ENCODE measurements around the gene DNM3. TPM values are rescaled to one million over a fixed set of nuclear protein-coding genes. Genes with fewer than 3 reads are reported as not detected.

DNM3 gene
- total RNA-seq, 1 donor: 0.72 TPM

DNA sequence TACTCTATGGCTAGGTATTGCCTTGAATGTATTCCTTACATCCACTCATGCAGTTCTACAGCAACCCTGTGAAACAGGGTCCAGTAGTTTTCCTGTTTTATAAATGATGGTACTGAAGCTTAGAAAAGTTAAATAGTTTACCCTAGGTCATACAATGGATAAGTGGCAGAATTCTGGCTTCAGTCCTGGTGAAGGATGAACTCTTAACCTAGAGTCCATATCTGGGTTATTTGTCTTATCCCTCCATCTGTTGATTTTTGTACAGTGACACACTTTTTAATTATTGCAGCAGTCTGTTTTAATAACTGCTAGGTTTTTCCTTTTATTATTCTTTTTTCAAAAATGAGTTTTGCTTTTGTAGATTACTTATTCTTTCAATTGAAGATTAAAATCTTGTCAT is 263.9 kb downstream of the DNM3 start:
- Histone ChIP-seq H2AFZ (ENCODE audit: low read length) (no peak overlapping the region), H3K27me3 (ENCODE audit: insufficient read depth, low read length) (no peaks in the 10 kb centered on the region), H3K4me3 (ENCODE audit: insufficient read depth, low read length) (no peak overlapping the region), H3K4me1 (ENCODE audit: insufficient read depth, low read length) (peaks cover 3% of the 10 kb centered on the region), H3K9me3 (ENCODE audit: low read depth, low read length) (no peaks in the 10 kb centered on the region), H3K27ac (ENCODE audit: low read depth, low read length) (no peak overlapping the region), H3K79me2 (ENCODE audit: insufficient read depth, low read length) (no peaks in the 10 kb centered on the region), H3K4me2 (ENCODE audit: insufficient read depth, low read length) (no peak overlapping the region), H3K36me3 (ENCODE audit: insufficient read depth, low read length) (no peaks in the 10 kb centered on the region), H4K20me1 (ENCODE audit: insufficient read depth, low read length) (no peaks in the 10 kb centered on the region)
- TF ChIP-seq, protein P1, sequence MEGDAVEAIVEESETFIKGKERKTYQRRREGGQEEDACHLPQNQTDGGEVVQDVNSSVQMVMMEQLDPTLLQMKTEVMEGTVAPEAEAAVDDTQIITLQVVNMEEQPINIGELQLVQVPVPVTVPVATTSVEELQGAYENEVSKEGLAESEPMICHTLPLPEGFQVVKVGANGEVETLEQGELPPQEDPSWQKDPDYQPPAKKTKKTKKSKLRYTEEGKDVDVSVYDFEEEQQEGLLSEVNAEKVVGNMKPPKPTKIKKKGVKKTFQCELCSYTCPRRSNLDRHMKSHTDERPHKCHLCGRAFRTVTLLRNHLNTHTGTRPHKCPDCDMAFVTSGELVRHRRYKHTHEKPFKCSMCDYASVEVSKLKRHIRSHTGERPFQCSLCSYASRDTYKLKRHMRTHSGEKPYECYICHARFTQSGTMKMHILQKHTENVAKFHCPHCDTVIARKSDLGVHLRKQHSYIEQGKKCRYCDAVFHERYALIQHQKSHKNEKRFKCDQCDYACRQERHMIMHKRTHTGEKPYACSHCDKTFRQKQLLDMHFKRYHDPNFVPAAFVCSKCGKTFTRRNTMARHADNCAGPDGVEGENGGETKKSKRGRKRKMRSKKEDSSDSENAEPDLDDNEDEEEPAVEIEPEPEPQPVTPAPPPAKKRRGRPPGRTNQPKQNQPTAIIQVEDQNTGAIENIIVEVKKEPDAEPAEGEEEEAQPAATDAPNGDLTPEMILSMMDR (IDR thresholded peaks at IDR 0.05; ENCODE audit: extremely low read depth, low read depth, low read length): no peak
- DNase-seq (ENCODE audit: insufficient read length, low spot score, missing footprints): no peak

DNA sequence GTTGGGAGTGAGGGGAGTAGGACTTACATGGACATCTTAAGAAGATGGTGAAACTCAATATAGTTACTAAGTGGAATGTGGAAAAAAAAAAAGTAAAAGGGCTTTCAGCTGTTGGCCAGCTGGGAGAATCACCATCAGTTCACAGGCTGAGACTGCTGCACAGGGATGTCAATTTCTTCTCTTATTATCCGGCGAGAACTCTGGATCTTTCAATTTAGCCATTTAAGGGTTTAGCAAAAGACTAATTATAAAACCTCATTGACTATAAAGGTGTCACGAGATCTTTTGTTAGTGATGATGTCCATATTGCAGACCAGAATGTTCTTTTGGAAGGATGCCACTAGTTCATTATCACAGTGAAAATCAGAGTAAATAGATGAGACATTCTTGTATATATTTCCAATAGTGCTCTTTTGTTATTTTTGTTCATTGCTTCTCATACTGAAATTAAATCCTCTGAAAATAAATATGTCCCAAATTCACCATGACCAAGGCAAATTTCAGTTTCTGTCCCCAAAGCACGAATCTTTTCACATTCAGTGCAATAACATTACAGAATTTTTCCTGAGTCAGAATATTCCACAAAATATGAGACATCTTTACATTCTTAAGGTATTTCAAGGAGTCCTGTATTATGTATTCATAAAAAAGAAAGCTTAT is 266.1 kb downstream of the DNM3 start:
- Histone ChIP-seq H3K36me3 (ENCODE audit: insufficient read depth, low read length) (no peaks in the 10 kb centered on the region), H3K27me3 (ENCODE audit: insufficient read depth, low read length) (no peaks in the 10 kb centered on the region), H3K79me2 (ENCODE audit: insufficient read depth, low read length) (no peaks in the 10 kb centered on the region), H3K4me2 (ENCODE audit: insufficient read depth, low read length) (no peak overlapping the region), H3K4me1 (ENCODE audit: insufficient read depth, low read length) (peaks cover 3% of the 10 kb centered on the region), H2AFZ (ENCODE audit: low read length) (no peak overlapping the region), H4K20me1 (ENCODE audit: insufficient read depth, low read length) (no peaks in the 10 kb centered on the region), H3K4me3 (ENCODE audit: insufficient read depth, low read length) (no peak overlapping the region), H3K27ac (ENCODE audit: low read depth, low read length) (no peak overlapping the region), H3K9me3 (ENCODE audit: low read depth, low read length) (no peaks in the 10 kb centered on the region)
- DNase-seq (ENCODE audit: insufficient read length, low spot score, missing footprints): no peak
- TF ChIP-seq, protein P1 (IDR thresholded peaks at IDR 0.05; ENCODE audit: extremely low read depth, low read depth, low read length): no peak

DNA sequence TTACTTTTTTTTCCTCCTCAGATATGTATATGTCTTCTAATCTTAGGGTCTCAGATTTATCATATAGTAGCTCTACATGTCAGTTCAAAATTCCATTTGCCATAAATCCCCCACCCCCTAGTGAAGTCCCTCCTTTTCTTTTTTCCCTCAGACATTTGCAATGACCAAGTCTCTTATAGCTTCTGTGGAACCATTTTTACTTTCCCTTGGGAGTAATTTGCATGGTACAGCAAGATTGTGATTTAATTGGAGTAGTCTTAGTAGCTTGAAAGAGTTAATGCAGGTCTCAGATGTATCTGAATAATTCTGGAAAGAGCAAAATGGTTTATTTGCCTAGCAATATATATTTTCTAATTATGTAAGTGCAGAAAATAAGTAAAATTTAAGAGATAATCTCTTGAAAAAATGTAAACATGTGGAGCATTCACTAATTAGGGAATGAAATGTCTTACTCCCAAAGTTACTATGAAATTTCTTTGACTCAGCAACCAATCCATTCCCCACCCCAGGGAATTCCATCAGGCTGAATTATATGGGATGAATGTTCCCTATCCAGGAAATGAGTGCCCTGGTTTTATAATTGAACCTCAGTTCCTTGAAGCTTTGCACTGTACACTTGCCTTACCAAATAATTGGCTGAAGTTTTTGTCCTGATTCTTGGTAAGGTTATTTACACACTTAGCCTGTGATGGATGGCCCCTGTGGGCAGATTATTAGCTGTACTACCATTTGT is 267.0 kb downstream of the DNM3 start:
- TF ChIP-seq, protein P1 (IDR thresholded peaks at IDR 0.05; ENCODE audit: extremely low read depth, low read depth, low read length): no peak
- H3K4me2 ChIP-seq (ENCODE audit: insufficient read depth, low read length): no peak overlapping the region
- DNase-seq (ENCODE audit: insufficient read length, low spot score, missing footprints): no peak

DNA sequence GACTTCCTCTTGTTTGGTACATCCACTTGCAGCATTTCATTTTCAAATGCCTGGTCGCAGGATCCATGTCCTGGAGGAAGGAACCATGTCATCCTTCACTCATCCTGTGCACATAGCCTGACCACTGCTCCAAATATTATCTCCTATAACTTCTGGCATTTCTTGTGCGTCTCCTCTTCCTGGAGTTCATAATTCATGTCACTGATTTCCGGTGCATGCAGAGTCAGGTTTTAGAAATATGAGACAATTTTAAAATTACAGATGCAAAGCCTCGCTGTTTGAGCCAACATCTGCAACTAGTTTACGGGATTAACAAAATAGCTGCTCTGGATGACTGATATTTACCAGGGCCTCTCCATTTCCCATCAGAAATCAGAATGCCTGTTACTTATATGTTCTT is 268.1 kb downstream of the DNM3 start:
- TF ChIP-seq, protein P1 (IDR thresholded peaks at IDR 0.05; ENCODE audit: extremely low read depth, low read depth, low read length): no peak
- H4K20me1 ChIP-seq (ENCODE audit: insufficient read depth, low read length): no peaks in the 10 kb centered on the region
- H3K27me3 ChIP-seq (ENCODE audit: insufficient read depth, low read length): no peaks in the 10 kb centered on the region
- H2AFZ ChIP-seq (ENCODE audit: low read length): peak overlapping the region; percentile 1
- no peak overlapping the region for H3K4me3 ChIP-seq (ENCODE audit: insufficient read depth, low read length)
- no peaks in the 10 kb centered on the region for H3K9me3 ChIP-seq (ENCODE audit: low read depth, low read length)
- H3K4me1 ChIP-seq (ENCODE audit: insufficient read depth, low read length): peaks cover 3% of the 10 kb centered on the region
- no peak overlapping the region for H3K27ac ChIP-seq (ENCODE audit: low read depth, low read length)
- no peak overlapping the region for H3K4me2 ChIP-seq (ENCODE audit: insufficient read depth, low read length)
- no peak for DNase-seq (ENCODE audit: insufficient read length, low spot score, missing footprints)
- no peaks in the 10 kb centered on the region for H3K36me3 ChIP-seq (ENCODE audit: insufficient read depth, low read length)
- H3K79me2 ChIP-seq (ENCODE audit: insufficient read depth, low read length): no peaks in the 10 kb centered on the region

More for the DNA sequence above, 267.0 kb downstream of the DNM3 start:
- Histone ChIP-seq H3K27me3 (ENCODE audit: insufficient read depth, low read length) (no peaks in the 10 kb centered on the region), H2AFZ (ENCODE audit: low read length) (no peak overlapping the region), H4K20me1 (ENCODE audit: insufficient read depth, low read length) (no peaks in the 10 kb centered on the region), H3K27ac (ENCODE audit: low read depth, low read length) (no peak overlapping the region), H3K9me3 (ENCODE audit: low read depth, low read length) (no peaks in the 10 kb centered on the region), H3K4me1 (ENCODE audit: insufficient read depth, low read length) (peaks cover 3% of the 10 kb centered on the region), H3K36me3 (ENCODE audit: insufficient read depth, low read length) (no peaks in the 10 kb centered on the region), H3K4me3 (ENCODE audit: insufficient read depth, low read length) (no peak overlapping the region), H3K79me2 (ENCODE audit: insufficient read depth, low read length) (no peaks in the 10 kb centered on the region)

All from osteoblast (primary cell).